WTC11 (cell line): ENCODE results near the gene PARD3B. TPM values are rescaled to one million over a fixed set of nuclear protein-coding genes. Genes with fewer than 3 reads are reported as not detected.

Source experiments
- ATAC-seq: fragments of 200-7000 bp; cut with Tn5 transposase; 2 replicates; pipeline ENCODE4 v1.10.0; 2021; ENCODE audit warnings: mild to moderate bottlenecking, moderate library complexity
- CTCF ChIA-PET: fragments of 300-600 bp; sonication (Branson Sonifier 250); formaldehyde crosslinking; loops from one replicate; lab custom pipeline; 2021; ENCODE audit warnings: antibody characterized with exemption; lab: Charles Lee
- POLR2A ChIA-PET: fragments of 350-600 bp; sonication (Branson Sonifier 250); formaldehyde crosslinking; loops from one replicate; lab custom pipeline; 2021; ENCODE audit warnings: antibody characterized with exemption; lab: Charles Lee
- DNase-seq: peaks from one replicate; pipeline ENCODE4 v3.0.0; 2021; ENCODE audit warnings: low spot score
- H3K27ac Mint-ChIP-seq: 2 replicates; pipeline ENCODE4 v1.8.0; 2021; ENCODE audit warnings: mixed read lengths
- H3K27me3 Mint-ChIP-seq: 2 replicates; pipeline ENCODE4 v1.8.0; 2021; ENCODE audit warnings: low read depth, mild to moderate bottlenecking, moderate library complexity, mixed read lengths
- H3K36me3 Mint-ChIP-seq: 2 replicates; pipeline ENCODE4 v1.8.0; 2021; ENCODE audit warnings: mixed read lengths
- H3K4me1 Mint-ChIP-seq: 2 replicates; pipeline ENCODE4 v1.8.0; 2022; ENCODE audit warnings: mixed read lengths
- H3K4me3 Mint-ChIP-seq: 2 replicates; pipeline ENCODE4 v1.8.0; 2021; ENCODE audit warnings: mild to moderate bottlenecking, moderate library complexity, mixed read lengths
- H3K9me3 Mint-ChIP-seq: 2 replicates; pipeline ENCODE4 v1.8.0; 2021; ENCODE audit warnings: mixed read lengths
- ATF1 ChIP-seq: sonication (generic); formaldehyde crosslinking; IDR thresholded peaks from 2 replicates; pipeline ENCODE4 v1.8.1; 2023; ENCODE audit warnings: mild to moderate bottlenecking, moderate library complexity, missing genetic modification reagents
- E2F1 ChIP-seq: sonication (generic); formaldehyde crosslinking; IDR thresholded peaks from 2 replicates; pipeline ENCODE4 v1.8.0; 2022; ENCODE audit warnings: mild to moderate bottlenecking, missing genetic modification reagents
- E2F5 ChIP-seq: sonication (generic); formaldehyde crosslinking; IDR thresholded peaks from 2 replicates; pipeline ENCODE4 v1.8.1; 2022; ENCODE audit warnings: mild to moderate bottlenecking, moderate library complexity, missing genetic modification reagents
- ESRRA ChIP-seq: sonication (generic); formaldehyde crosslinking; IDR thresholded peaks from 2 replicates; pipeline ENCODE4 v1.8.1; 2022; ENCODE audit warnings: mild to moderate bottlenecking, missing genetic modification reagents, borderline replicate concordance
- FOXJ3 ChIP-seq: sonication (generic); formaldehyde crosslinking; IDR thresholded peaks from 2 replicates; pipeline ENCODE4 v1.9.0; 2021; ENCODE audit warnings: missing genetic modification reagents, mild to moderate bottlenecking, borderline replicate concordance
- FOXP4 ChIP-seq: sonication (generic); formaldehyde crosslinking; IDR thresholded peaks from 2 replicates; pipeline ENCODE4 v1.8.0; 2022; ENCODE audit warnings: mild to moderate bottlenecking, missing genetic modification reagents
- JAZF1 ChIP-seq: fragments of 250-450 bp; sonication (Bioruptor Pico); IDR thresholded peaks from 2 replicates; pipeline ENCODE4 v1.9.0; 2021; ENCODE audit warnings: moderate library complexity, mild to moderate bottlenecking, inconsistent platforms
- MAX ChIP-seq: sonication (generic); formaldehyde crosslinking; IDR thresholded peaks from 2 replicates; pipeline ENCODE4 v1.8.0; 2022; ENCODE audit warnings: mild to moderate bottlenecking, missing genetic modification reagents
- NFYB ChIP-seq: sonication (generic); formaldehyde crosslinking; conservative IDR thresholded peaks from 2 replicates; pipeline ENCODE4 v1.8.0; 2022; ENCODE audit warnings: low read depth, missing genetic modification reagents
- NR3C1 ChIP-seq: sonication (generic); formaldehyde crosslinking; conservative IDR thresholded peaks from 2 replicates; pipeline ENCODE4 v1.8.1; 2023; ENCODE audit warnings: low read depth, mild to moderate bottlenecking, missing genetic modification reagents
- PREB ChIP-seq: sonication (generic); formaldehyde crosslinking; IDR thresholded peaks from 2 replicates; pipeline ENCODE4 v1.8.1; 2022; ENCODE audit warnings: mild to moderate bottlenecking, missing genetic modification reagents, moderate library complexity, borderline replicate concordance
- PRRX2 ChIP-seq: fragments of 250-450 bp; sonication (Bioruptor Pico); IDR thresholded peaks from 2 replicates; pipeline ENCODE4 v1.8.0; 2021; ENCODE audit warnings: mild to moderate bottlenecking
- SMAD4 ChIP-seq: sonication (generic); formaldehyde crosslinking; IDR thresholded peaks from 2 replicates; pipeline ENCODE4 v1.8.0; 2022; ENCODE audit warnings: mild to moderate bottlenecking, missing genetic modification reagents
- STAT6 ChIP-seq: sonication (generic); formaldehyde crosslinking; conservative IDR thresholded peaks from 2 replicates; pipeline ENCODE4 v1.8.1; 2023; ENCODE audit warnings: mild to moderate bottlenecking, low read depth, missing genetic modification reagents, moderate library complexity
- TCF7 ChIP-seq: sonication (generic); formaldehyde crosslinking; IDR thresholded peaks from 2 replicates; pipeline ENCODE4 v1.8.0; 2022; ENCODE audit warnings: mild to moderate bottlenecking, low read depth, missing genetic modification reagents, moderate library complexity
- ZBTB43 ChIP-seq: sonication (generic); formaldehyde crosslinking; IDR thresholded peaks from 2 replicates; pipeline ENCODE4 v1.8.1; 2023; ENCODE audit warnings: mild to moderate bottlenecking, missing genetic modification reagents
- ZNF121 ChIP-seq: sonication (generic); formaldehyde crosslinking; IDR thresholded peaks from 2 replicates; pipeline ENCODE4 v1.8.0; 2023; ENCODE audit warnings: missing genetic modification reagents
- ZNF219 ChIP-seq: sonication (generic); formaldehyde crosslinking; IDR thresholded peaks from 2 replicates; pipeline ENCODE4 v1.8.0; 2023; ENCODE audit warnings: missing genetic modification reagents, mild to moderate bottlenecking, borderline replicate concordance
- ZNF416 ChIP-seq: fragments of 250-450 bp; sonication (Bioruptor Pico); IDR thresholded peaks from 2 replicates; pipeline ENCODE4 v1.9.0; 2021; ENCODE audit warnings: mild to moderate bottlenecking, inconsistent platforms
- ZNF423 ChIP-seq: fragments of 250-450 bp; sonication (Bioruptor Pico); IDR thresholded peaks from 2 replicates; pipeline ENCODE4 v2.1.2; 2022; ENCODE audit warnings: mild to moderate bottlenecking, moderate library complexity
- ZSCAN18 ChIP-seq: fragments of 250-450 bp; sonication (Bioruptor Pico); IDR thresholded peaks from 2 replicates; pipeline ENCODE4 v2.1.2; 2022; ENCODE audit warnings: mild to moderate bottlenecking, moderate library complexity
- total RNA-seq: library from RNA; stranded (reverse); gene quantifications from 3 replicates; pipeline ENCODE4 v1.2.3, GENCODE V29; 2021

PARD3B gene
- total RNA-seq, 1 experiment from 2014 or later = 5.6 TPM

- POLR2A ChIA-PET = no interaction called here
- Mint-ChIP-seq H3K36me3 (peaks cover 5% of the 10 kb centered on the region), H3K27me3 (no peaks in the 10 kb centered on the region), H3K27ac (no peak overlapping the region), H3K4me1 (no peaks in the 10 kb centered on the region), H3K9me3 (peaks cover 6% of the 10 kb centered on the region; the same call in 1 of the 2 replicates), H3K4me3 (no peak overlapping the region)
- ATAC-seq = no peak
- no peak for DNase-seq
- CTCF ChIA-PET = no interaction called here
- TF ChIP-seq SMAD4 (CRISPR knock-in tag) (no peak), NFYB (CRISPR knock-in tag) (no peak), ZNF219 (CRISPR knock-in tag) (no peak), ZNF416 (CRISPR knock-in tag) (no peak), FOXP4 (no peak), ATF1 (CRISPR knock-in tag) (no peak), STAT6 (CRISPR knock-in tag) (no peak), ZNF423 (CRISPR knock-in tag) (no peak), PREB (CRISPR knock-in tag) (no peak), PRRX2 (CRISPR knock-in tag) (no peak), NR3C1 (CRISPR knock-in tag) (no peak)
Measured at GRCh38 chr2:204749319-204749718, 204.0 kb downstream of the PARD3B start.

GRCh38 chr2:204750389-204750788 is 205.1 kb downstream of the PARD3B start:
- CTCF ChIA-PET = no interaction called here
- H3K36me3 Mint-ChIP-seq = peaks cover 5% of the 10 kb centered on the region
- no peak overlapping the region for H3K27ac Mint-ChIP-seq
- no peaks in the 10 kb centered on the region for H3K4me1 Mint-ChIP-seq
- no peak overlapping the region for H3K4me3 Mint-ChIP-seq
- ATAC-seq = no peak
- no peaks in the 10 kb centered on the region for H3K27me3 Mint-ChIP-seq
- DNase-seq = no peak
- H3K9me3 Mint-ChIP-seq = peaks cover 6% of the 10 kb centered on the region; the same call in 1 of the 2 replicates
- POLR2A ChIA-PET = interaction anchor here (0.5 kb wide), 1 partner anchor 273 kb away, joined by 4 read pairs; no protein-coding TSS in a partner anchor
- TF ChIP-seq MAX (CRISPR knock-in tag) (no peak), STAT6 (CRISPR knock-in tag) (no peak), E2F5 (no peak), E2F1 (CRISPR knock-in tag) (no peak), ZSCAN18 (no peak), ZBTB43 (CRISPR knock-in tag) (no peak), ZNF121 (CRISPR knock-in tag) (no peak), FOXJ3 (CRISPR knock-in tag) (no peak), ESRRA (CRISPR knock-in tag) (no peak), TCF7 (CRISPR knock-in tag) (no peak), JAZF1 (CRISPR knock-in tag) (no peak)
